Muscle layer of duodenum (tissue), 2 donors: ENCODE results near the gene SUPV3L1.
"Not testable (repeated sequence)": the region's sequence is repeated elsewhere in the genome, so short reads cannot be mapped to it uniquely, and the experiment has no call there.

Experiments
- H3K27ac ChIP-seq: one replicate; pipeline ENCODE4 v1.7.0; 2013; ENCODE audit warnings: mild to moderate bottlenecking, low read length
- H3K27me3 ChIP-seq: one replicate; pipeline ENCODE4 v1.7.0; 2013; ENCODE audit warnings: low read depth, mild to moderate bottlenecking, control low read depth, low read length
- H3K36me3 ChIP-seq, 2 donors: one replicate each; pipeline ENCODE4 v1.7.0; 2013; ENCODE audit warnings: low read length in 2 of 2, control low read depth in 1 of 2, mild to moderate bottlenecking in 1 of 2; ENCODE audit not compliant: insufficient read depth in 2 of 2, control insufficient read depth in 1 of 2
- H3K4me1 ChIP-seq, 2 donors: one replicate each; pipeline ENCODE4 v1.7.0; 2013; ENCODE audit warnings: low read length in 2 of 2, mild to moderate bottlenecking in 2 of 2, control low read depth in 1 of 2, moderate library complexity in 1 of 2; ENCODE audit not compliant: insufficient read depth in 2 of 2, control insufficient read depth in 1 of 2
- H3K4me3 ChIP-seq, 2 donors: one replicate each; pipeline ENCODE4 v1.7.0; 2013; ENCODE audit warnings: low read length in 2 of 2, low read depth in 1 of 2, mild to moderate bottlenecking in 1 of 2
- H3K9me3 ChIP-seq, 2 donors: one replicate each; pipeline ENCODE4 v1.7.0; 2013; ENCODE audit warnings: low read length in 2 of 2, control low read depth in 1 of 2, mild to moderate bottlenecking in 1 of 2; ENCODE audit not compliant: control insufficient read depth in 1 of 2
- donor health status: healthy.

SUPV3L1 gene

DNA sequence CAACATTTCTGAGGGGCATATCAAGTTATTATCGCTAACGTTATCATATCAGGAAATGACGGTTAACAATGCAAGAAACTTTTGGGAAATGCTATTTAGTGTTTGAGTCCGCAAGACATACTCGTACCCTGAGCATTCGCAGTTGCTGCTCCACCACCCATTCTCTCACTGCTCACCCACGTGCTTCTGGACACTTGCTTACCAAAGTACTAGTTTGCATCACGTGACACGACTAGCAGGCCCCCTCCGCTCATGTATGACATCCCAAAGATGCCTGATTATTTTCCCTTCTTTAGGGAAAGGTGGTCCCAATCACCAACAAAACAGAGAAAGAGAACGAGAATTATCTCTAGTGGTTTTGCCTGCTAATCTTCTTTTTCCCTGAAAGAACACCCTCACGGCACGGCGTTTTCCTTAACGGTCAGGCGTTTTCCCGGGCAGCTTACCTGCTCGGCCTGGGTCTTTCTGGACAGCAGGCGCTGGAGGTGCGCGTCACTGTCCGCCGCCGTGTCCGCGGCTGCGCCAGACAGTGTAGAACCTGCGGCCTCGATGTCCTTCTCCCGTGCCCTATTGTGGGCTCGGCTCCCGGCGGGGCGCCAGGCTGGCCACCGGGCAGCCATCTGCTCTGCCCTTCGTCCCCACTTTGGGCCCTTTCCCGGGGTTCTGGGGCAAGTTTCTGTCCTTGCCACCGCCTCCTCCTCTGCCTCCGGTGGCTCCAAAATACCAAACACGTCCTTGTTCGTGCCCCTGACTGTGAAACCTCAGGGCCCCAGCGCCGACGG lies at the start of gene SUPV3L1:
TSS of gene SUPV3L1 (plus strand) at position 492 of the 782 bp plus-strand sequence. CDS start at position 550, 58 bp downstream.
- H3K36me3 ChIP-seq: peaks cover 0 to 8% of the 10 kb centered on the region in 2 donors
- peaks cover 11 to 30% of the 10 kb centered on the region in 2 donors for H3K4me1 ChIP-seq
- peak within 1 kb of the TSS; percentile 99 to 100 for H3K4me3 ChIP-seq
- H3K27ac ChIP-seq: peak within 1 kb of the TSS; percentile 99
- H3K9me3 ChIP-seq: no peaks in the 10 kb centered on the region
- H3K27me3 ChIP-seq: no peaks in the 10 kb centered on the region

DNA sequence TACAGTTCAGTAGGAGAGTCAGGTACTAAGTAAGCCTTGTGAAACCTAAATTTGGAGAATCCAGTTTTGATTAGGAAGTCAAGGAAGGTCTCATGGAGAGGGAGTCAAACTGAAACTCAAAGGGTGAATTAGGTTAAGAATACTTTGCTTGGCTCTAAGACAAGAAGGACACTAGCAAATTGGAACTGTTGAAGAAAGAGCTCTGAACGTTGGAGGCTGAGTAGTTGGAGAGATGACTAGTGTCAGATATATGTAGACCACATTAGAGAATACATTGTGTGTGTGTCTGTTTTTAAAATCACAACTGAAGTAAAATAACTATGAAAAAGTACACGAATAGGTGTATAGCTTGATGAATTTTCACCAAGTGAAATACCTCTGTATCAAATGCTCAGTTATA lies 49.8 kb upstream of the SUPV3L1 start:
- Histone ChIP-seq H3K36me3 (peaks cover 7 to 20% of the 10 kb centered on the region in 2 donors), H3K4me1 (peaks cover under 1 to 17% of the 10 kb centered on the region in 2 donors), H3K27ac (no peak overlapping the region), H3K27me3 (no peaks in the 10 kb centered on the region), H3K4me3 (no peak overlapping the region), H3K9me3 (no peaks in the 10 kb centered on the region)

DNA sequence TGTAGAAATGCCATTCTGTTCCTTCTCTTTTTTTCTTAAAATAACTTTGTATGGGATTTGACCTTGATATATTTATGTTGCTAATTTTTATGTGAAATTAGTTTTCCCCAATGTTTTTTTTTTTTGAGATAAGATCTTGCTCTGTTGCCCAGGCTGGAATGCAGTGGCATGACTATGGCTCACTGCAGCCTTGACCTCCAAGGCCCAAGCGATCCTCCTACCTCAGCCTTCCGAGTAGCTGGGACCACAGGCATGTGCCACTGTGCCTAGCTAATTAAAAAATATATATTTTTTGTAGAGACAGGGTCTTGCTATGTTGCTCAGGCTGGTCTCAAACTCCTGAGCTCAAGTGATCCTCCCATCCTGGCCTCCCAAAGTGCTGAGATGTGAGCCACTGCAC lies 40.1 kb upstream of the SUPV3L1 start:
- H3K9me3 ChIP-seq: no peaks in the 10 kb centered on the region
- H3K4me1 ChIP-seq: no peaks in the 10 kb centered on the region
- no peaks in the 10 kb centered on the region for H3K27me3 ChIP-seq
- H3K36me3 ChIP-seq: peaks cover 9 to 13% of the 10 kb centered on the region in 2 donors
- H3K27ac ChIP-seq: no peak overlapping the region
- H3K4me3 ChIP-seq: no peak overlapping the region

DNA sequence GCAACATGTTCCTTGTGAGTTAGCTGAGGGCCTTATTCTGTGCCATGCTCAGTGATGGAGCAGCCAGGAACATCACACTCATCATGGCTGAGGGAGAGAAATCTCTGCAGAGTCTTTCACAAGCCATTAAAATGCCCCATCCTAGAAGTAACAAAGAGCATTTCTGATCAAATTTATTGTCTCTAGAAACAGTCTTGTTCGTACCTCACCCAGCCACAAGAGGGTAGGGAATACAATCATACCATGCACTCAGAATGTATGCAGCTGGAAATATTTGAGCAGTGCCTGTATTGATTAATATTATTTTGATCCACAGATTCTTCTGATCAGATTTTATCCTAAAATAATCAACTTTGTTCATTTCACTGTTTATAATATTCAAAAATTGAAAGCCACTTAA lies 38.7 kb upstream of the SUPV3L1 start:
- Histone ChIP-seq H3K4me3 (no peak overlapping the region), H3K27me3 (no peaks in the 10 kb centered on the region), H3K36me3 (peaks cover 5 to 6% of the 10 kb centered on the region in 2 donors), H3K27ac (no peak overlapping the region), H3K9me3 (no peaks in the 10 kb centered on the region), H3K4me1 (no peaks in the 10 kb centered on the region)

DNA sequence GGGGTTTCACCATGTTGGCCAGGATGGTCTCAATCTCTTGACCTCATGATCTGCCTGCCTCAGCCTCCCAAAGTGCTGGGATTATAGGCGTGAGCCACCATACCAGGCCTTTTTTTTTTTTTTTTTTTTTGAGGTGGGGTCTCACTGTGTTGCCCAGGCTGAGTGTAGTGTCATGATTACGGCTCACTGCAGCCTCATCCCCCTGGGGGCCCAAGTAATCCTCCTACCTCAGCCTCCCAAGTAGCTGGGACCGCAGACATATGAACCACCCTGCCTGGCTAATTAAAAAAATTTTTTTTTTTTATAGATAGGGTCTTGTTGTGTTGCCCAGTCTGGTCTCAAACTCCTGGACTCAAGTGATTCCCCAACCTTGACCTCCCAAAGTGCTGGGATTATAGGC lies 38.0 kb upstream of the SUPV3L1 start:
- H3K36me3 ChIP-seq: not testable (repeated sequence)

DNA sequence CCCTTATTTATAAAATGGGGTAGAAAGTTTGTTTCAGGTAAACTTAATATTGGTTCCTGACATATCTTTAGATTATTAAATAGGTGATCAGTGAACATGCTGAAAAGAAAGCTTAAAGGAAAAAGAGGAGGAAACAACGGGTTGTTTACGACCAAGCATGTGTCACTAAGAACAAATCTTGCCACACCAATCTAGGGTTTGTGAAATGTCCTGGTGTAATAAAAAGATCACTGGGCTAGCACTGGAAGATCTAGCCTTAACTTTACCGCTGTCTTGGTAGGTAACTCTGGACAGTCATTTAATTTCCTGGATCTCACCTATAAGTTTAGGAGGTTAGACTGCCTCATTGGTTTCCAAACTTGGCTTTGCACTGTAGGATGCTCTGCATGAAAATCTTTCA lies 37.1 kb upstream of the SUPV3L1 start:
- no peaks in the 10 kb centered on the region for H3K9me3 ChIP-seq

More for the DNA sequence above, 38.0 kb upstream of the SUPV3L1 start:
- not testable (repeated sequence) for H3K4me3 ChIP-seq, H3K27me3 ChIP-seq, H3K27ac ChIP-seq, H3K9me3 ChIP-seq, H3K4me1 ChIP-seq

DNA sequence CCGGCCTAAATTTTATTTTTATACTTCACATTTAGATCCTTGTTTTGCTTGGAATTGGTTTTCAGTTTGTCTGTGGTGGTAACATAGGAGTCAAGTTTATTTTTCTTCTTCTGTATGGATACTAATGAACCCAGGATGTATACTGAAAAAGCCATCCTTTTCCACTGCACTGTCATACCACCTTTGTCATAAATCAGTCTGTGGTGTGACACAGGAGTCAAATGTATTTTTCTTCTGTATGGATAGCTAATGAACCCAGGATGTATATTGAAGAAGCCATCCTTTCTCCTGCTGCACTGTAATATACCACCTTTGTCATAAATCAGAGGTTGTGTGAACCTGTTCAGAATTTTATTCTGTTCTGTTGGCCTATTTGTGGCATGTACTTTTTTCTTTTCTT lies 34.7 kb upstream of the SUPV3L1 start:
- Histone ChIP-seq H3K36me3 (no peaks in the 10 kb centered on the region), H3K4me3 (no peak overlapping the region), H3K27me3 (no peaks in the 10 kb centered on the region), H3K27ac (no peak overlapping the region), H3K4me1 (peaks cover 0 to 3% of the 10 kb centered on the region in 2 donors), H3K9me3 (no peaks in the 10 kb centered on the region)

More for the DNA sequence above, 37.1 kb upstream of the SUPV3L1 start:
- Histone ChIP-seq H3K4me1 (peaks cover 0 to under 1% of the 10 kb centered on the region in 2 donors), H3K4me3 (no peak overlapping the region), H3K27ac (no peak overlapping the region), H3K36me3 (no peaks in the 10 kb centered on the region), H3K27me3 (no peaks in the 10 kb centered on the region)

DNA sequence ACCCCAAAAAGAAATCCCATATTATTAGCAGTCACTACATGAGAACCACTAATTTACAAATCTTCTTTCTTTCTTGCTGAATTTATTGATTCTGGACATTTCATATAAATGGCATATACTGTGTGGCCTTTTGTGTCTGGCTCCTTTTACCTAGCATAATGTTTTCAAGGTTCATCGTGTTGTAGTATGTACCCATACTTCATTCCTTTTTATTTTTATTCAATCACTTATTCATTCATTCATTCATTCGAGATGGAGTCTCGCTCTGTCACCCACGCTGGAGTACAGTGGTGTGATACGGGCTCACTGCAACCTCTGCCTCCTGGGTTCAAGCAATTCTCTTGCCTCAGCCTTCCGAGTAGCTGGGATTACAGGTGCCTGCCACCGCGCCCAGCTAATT lies 34.2 kb upstream of the SUPV3L1 start:
- no peaks in the 10 kb centered on the region for H3K27me3 ChIP-seq
- H3K9me3 ChIP-seq: no peaks in the 10 kb centered on the region
- H3K4me3 ChIP-seq: no peak overlapping the region
- no peak overlapping the region for H3K27ac ChIP-seq
- H3K36me3 ChIP-seq: no peaks in the 10 kb centered on the region
- H3K4me1 ChIP-seq: peaks cover 0 to 3% of the 10 kb centered on the region in 2 donors

DNA sequence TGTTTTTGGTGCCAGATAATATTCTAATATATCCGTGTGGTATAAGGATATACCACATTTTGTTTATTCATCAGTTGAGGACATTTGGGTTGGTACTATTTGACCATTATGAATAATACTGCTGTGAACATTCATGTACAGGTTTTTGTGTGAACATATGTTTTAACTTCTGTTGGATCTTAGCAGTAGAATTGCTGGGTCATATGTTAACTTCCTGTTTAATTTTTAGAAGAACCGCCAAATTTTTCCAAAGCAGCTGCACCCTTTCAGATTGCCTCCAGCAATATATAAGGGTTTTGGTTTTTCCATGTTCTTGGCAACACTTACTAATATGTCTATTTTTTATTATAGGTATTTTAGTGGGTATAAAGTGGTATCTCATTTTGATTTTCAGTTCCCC lies 33.3 kb upstream of the SUPV3L1 start:
- H3K4me3 ChIP-seq: no peak overlapping the region
- no peaks in the 10 kb centered on the region for H3K27me3 ChIP-seq
- no peaks in the 10 kb centered on the region for H3K36me3 ChIP-seq
- H3K4me1 ChIP-seq: peaks cover 0 to 3% of the 10 kb centered on the region in 2 donors
- no peaks in the 10 kb centered on the region for H3K9me3 ChIP-seq
- no peak overlapping the region for H3K27ac ChIP-seq

DNA sequence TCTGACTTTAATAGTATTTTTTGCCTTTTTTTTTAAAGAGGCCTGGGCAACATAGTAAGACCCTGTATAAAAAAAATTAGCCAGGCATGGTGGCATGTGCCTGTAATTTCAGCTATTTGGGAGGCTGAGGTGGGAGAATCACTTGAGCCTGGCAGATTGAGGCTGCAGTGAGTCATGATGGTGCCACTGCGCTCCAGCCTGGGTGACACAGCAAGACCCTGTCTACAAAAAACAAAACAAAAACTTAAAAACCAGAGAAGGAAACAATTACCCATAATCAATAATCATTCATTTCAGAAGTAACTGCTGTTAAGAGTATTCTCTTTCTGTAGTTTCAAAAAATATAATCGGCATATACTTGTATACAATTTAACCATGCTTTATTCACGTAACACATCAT lies 28.1 kb upstream of the SUPV3L1 start:
- H3K4me3 ChIP-seq: no peak overlapping the region
- no peaks in the 10 kb centered on the region for H3K27me3 ChIP-seq
- peaks cover 0 to 3% of the 10 kb centered on the region in 2 donors for H3K4me1 ChIP-seq
- H3K9me3 ChIP-seq: no peaks in the 10 kb centered on the region
- no peak overlapping the region for H3K27ac ChIP-seq
- H3K36me3 ChIP-seq: no peaks in the 10 kb centered on the region

DNA sequence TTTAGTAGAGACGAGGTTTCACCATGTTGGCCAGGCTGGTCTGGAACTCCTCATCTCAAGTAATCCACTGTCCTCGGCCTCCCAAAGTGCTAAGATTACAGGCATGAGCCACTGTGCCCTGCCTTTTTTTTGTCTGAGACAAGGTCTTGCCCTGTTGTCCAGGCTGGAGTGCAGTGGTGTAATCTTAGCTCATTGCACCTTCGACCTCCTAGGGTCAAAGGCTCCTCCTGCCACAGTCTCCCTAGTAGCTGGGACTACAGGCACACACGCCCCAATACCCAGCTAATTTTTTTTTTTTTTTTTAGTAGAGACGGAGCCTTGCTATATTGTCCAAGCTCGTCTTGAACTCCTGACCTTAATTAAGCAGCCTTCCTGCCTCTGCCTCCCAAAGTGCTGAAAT lies 26.8 kb upstream of the SUPV3L1 start:
- Histone ChIP-seq H3K4me1 (peaks cover 0 to under 1% of the 10 kb centered on the region in 2 donors), H3K27me3 (no peaks in the 10 kb centered on the region), H3K36me3 (peaks cover 0 to 5% of the 10 kb centered on the region in 2 donors), H3K4me3 (no peak overlapping the region), H3K9me3 (no peaks in the 10 kb centered on the region), H3K27ac (no peak overlapping the region)

DNA sequence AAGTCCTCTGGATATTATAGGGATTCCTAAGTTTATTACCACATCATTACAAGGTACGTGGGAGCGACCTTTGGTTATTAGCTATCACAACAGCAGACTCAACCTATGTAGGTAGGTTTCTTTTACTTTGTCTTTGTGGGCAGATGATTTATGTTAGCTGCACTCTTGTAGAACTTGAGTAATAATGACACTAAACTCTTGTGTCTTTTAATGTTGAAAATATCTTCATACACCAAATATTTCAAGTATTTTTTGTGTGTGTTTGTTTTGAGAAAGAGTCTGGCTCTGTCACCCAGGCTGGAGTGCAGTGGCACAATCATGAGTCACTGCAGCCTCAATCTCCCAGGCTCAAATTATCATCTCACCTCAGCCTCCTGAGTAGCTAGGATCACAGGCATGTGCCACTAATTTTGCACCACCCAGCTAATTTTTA lies 19.2 kb upstream of the SUPV3L1 start:
- Histone ChIP-seq H3K27ac (no peak overlapping the region), H3K4me3 (no peak overlapping the region), H3K9me3 (no peaks in the 10 kb centered on the region), H3K4me1 (no peaks in the 10 kb centered on the region), H3K36me3 (peaks cover 15 to 32% of the 10 kb centered on the region in 2 donors), H3K27me3 (no peaks in the 10 kb centered on the region)
